GM18502 (cell line): ENCODE measurements around the gene RASAL2.
"Not testable (repeated sequence)": the region's sequence is repeated elsewhere in the genome, so short reads cannot be mapped to it uniquely, and the experiment has no call there.

Experiments used
- ATAC-seq: cut with Tn5 transposase; IDR thresholded peaks from one replicate; pipeline ENCODE4 v1.9.1; 2021; ENCODE audit warnings: mild to moderate bottlenecking; ENCODE audit not compliant: unreplicated experiment, poor library complexity

Gene RASAL2

DNA sequence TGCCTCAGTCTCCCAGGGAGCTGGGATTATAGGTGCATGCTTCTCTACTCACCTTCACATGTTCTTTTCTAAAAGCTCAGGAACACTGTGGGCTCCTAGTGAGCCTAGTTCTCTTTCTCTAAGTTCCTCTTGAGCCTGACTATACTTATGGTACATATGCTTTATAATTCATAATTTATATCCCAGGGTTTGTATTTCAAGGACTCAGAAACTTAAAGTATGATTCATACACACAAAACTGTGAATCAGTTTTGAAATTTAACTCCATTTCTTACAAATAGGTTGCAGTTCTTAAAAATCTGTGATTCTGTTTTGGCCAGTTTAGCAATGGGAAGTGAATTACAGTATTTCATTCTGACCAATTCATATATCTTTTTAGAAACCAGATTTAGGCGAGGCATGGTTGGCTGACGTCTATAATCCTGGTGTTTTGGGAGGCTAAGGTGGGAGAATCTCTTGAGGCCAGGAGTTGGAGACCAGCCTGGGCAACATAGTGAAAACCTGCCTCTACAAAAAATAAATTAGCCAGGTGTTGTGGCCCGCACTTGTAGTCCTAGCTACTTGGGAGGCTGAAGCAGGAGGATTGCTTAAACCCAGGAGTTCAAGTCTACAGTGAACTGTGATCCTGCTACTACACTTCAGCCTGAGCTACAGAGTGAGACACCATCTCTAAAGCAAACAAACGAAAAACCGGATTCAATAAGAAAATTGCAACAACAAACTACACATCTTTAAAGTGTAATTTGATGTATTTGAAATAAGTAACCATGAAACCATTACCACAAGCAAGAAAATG, 15.6 kb downstream of the RASAL2 start:
- ATAC-seq = no peak

DNA sequence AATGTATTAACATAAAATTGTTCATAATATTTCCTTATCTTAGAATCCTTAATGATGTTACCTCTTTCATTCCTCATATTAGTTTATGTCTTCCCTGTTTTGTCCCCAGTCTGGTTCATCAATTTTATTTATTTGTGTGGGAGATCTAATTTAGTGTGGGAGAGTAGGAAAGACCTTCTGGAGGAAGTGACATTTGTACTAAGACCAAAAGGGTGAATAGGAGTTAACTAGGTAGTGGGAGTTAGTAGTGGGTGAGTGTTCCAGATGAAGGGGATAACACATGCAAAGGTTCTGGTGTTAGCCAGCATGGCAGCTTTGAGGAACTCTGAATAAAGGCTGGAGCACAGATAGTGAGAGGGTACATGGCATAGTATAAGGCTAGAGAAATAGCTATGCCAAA, 21.4 kb downstream of the RASAL2 start:
- no peak for ATAC-seq

DNA sequence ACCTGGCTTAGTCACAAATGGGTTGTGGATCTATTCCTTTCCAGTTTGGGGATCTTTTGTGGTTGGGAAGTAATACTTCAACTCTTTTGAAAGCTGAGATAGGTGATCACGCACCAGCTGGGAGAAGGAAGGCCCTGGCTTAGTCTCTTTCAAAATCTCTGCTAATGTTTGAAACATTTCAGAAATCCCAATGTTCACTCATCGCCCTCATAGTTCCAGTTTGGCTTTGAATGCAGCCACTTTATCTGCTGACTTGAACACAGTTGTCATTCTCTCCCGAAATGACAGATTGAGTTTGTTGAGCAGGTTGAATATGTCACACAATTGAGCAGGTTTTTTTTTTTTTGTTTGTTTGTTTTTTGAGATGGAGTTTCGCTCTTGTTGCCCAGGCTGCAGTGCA, 24.6 kb downstream of the RASAL2 start:
- ATAC-seq = no peak

DNA sequence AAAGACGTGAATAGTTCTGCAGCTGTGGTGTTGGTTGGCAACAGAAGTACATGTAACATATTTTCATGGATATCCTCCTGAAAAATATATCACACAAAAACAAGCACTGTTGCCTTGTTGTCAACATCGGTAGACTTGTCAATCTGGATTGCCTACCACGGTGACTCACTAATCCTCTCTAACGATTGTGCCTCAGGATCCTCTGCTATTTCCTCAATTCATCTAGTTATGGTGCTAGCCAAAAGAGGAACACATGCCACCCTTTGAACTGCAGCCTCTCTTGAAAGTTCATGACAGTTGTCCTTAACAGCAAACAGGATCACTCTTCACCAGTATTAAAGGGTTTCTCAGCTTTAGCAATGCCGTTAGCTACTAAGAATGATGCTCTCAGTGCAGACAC, 25.7 kb downstream of the RASAL2 start:
- no peak for ATAC-seq

DNA sequence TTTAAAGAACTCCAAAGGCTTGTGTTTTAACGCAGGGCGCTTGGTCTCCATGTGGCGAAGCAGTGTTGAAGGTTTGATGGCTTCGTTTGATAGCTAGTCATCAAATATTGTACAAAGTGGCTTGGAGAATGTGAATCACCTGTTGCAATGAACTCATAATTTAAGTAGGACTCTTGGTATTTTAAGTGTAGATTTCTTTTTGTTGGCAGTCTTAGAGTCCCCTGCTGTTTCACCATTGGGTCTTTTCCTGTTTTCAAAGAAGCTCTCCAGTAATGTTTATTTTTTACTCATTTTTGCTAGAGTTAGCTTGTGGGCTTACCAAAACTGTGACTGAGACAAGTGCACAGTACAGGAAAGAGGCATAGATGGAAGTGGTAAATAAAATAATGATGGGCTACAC, 26.2 kb downstream of the RASAL2 start:
- no peak for ATAC-seq

DNA sequence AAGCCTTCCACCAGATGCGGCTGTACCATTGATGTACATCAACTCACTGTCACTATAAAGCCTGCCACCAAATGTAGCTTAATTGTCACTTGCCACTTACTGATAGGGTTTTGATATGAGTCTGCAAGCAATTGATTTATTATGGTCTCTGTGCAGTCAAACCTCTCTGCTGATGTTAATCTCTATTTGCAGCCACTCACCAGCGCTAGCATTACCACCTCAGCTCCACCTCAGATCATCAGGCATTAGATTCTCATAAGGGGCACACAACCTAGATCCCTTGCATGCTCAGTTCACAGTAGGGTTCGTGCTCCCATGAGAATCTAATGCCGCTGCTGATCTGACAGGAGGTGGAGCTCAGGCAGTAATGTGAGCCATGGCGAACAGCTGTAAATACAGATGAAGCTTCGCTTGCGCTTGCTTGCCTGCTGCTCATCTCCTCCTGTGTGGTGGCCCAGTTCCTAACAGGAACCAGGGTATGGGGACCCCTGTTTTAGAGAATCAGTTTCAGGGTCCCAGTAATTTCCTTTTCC, 26.7 kb downstream of the RASAL2 start:
- ATAC-seq = not testable (repeated sequence)

DNA sequence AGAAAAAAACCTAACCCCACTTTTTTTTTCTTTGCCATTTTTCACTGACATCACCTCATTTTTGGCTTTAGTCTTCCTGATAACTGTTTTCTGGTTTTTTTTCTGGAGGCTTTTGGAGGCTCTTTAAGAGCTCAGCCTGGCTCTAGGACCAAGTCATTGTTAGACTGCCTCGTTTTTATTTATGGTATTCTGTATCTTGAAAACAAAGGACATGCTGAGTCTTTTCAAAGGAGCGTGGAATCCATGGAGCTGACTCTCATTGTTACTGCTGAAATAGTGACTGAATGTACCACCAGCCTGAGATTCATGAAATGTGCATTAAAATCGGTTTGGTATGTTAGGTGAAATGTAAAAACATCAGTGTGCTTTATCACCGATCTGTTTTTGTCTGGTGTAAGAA, 28.0 kb downstream of the RASAL2 start:
- peak; percentile 18 for ATAC-seq

DNA sequence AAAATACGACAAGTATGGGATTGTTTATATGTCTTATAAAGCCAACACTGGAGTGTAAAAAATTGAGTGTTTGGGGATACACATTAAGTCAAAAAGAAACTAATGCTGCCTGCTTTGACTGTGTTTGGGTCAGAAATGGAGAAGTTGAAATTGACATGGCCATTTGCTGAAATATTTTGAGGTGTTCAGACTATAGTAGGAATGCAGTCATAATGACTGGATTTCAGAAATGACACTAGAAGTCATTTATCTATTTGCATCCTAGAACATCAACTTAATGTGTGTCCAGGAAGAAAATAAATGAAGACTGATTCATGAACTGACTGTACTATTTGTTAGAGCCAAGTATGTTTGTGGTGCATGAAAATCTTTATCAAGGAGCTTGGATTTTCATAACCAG, 28.4 kb downstream of the RASAL2 start:
- peak; percentile 69 for ATAC-seq

DNA sequence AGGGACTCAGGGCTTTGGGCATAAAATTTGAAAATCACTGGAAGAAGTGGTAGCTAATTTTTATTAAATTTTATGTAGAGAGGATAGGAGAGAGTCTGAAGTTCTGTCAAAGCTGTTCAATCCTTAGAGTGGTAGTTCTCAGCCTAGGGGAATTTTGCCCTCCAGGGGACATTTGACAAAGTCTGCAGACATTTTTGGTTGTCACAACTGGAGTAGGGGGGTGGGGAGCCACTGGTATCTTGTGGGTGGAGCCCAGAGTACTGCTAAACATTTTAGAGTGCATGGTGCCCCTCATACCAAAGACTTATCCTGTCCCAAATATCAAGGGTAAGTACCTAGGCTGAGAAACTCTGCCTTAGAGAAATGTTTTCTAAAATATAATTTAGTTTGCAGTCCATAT, 30.2 kb downstream of the RASAL2 start:
- ATAC-seq = no peak

DNA sequence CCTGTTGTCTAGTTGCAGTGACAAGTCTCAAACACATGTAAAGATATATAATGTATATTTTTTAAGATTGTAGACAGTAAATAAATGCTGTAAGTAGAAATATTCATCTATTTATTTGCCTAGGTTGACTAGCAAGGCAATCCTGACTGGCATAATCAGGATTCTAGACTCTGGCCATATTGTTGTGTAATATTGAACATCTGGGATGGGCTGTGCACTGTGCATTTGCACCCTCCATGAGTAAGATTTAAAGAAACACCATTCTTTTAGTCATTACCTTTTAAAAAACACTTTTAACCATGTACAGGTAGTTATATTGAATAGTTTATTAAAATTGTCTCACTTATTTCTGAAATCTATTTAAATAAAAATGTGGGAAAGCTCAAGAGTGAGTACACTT, 32.4 kb downstream of the RASAL2 start:
- no peak for ATAC-seq

DNA sequence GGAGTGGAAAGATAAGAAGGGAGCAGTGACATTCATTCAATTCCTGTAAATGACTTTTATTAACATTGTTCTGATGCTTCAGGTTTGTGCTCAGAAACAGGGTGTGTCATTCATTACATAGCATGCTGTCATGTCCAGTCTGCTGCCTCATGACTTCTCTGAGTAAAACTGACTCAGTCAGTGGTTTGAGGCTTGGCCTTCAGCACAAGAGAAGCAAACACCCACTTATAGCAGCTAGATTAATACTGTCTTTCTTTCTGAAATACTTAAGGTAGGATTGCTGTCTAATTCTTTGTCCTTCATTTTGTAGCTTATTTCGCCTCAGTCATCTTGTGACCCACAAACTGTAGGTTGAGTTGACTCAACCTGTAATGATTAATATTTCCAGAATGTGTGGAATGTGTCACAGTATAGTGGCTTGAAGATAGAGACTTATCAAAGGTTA, 32.9 kb downstream of the RASAL2 start:
- ATAC-seq = no peak

DNA sequence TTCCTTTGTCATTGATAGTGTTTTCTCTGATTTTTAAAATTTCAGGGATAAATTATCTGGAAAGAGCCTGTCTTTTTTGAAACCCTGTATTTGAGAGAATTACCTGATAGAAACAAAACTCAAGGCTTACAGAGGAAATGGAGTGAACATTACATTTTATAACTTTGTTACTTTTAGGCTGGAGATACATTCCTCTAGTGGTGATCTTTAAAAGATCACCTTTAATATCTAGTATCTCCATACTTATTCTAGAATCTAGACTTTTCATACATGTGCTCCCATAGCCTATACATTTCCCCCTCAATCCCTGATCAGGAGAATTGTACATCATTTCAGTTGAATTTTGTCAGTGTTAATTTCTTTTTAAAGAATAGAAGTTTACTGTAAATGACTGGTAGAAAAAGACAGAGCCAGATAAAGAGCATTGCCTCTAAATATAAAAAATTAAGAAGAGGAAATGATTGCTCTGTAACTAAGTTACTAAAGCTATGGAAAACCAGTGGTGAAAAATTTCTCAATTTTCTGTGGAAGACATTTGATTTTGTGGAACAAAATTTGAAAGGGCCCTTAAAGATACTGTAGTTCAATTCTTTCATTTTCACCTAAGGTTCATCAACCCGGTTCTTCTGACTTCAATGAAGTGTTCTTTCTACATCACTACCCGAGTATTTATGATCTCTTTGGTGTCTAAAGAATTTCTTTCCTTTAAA, 33.7 kb downstream of the RASAL2 start:
- no peak for ATAC-seq

DNA sequence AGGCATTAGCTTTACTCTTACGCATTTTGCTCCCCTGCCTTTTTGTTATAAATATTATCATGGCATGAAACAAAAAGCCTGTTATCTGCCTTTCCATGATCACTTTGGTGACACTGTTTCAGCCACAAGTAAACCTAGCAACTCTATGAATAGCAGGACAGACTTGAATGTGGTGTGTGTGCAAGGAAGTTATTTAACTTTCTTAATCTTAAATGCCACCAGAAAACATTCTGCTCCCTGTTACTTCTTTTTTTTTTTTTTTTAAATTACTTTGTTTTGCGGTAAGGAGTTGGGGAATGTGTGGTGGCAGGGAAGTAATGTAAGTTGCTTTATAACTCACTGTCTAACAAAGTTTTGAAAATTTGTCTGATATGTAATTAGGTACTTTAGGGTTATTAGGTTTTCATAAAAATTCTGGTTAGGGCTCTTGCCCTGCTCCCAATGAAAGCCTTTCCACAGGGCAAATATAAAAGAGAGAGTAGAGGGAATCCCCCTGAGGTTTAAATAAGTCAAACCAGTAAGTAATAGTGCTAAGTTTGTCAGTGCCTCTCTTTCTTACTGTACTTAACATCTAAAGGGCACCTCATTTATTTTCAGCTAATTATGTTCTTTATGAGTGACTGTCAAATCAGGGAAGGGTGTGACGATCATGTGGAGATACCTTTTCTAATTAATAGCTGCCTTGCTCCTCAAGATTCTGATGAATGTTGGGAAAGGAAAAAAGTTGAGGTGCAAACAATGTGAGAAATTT, 39.5 kb downstream of the RASAL2 start:
- ATAC-seq = no peak

DNA sequence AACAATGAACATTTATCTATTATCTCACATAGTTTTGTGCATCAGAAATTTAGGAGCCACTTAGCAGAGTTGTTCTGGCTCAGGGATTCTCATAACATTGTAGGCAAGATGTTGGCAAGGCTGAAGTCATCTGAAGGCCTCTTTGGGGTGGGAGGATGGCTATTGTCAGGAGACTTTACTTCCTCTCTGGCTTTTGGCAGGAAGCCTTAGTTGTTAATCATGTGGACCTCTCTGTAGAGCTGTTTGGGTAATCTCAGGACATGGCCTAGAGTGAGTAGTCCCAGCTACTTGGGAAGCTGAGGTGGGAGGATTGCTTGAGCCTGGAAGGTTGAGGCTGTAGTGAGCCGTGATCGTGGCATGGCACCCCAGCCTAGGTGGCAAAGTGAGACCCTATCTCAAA, 40.2 kb downstream of the RASAL2 start:
- ATAC-seq = no peak

DNA sequence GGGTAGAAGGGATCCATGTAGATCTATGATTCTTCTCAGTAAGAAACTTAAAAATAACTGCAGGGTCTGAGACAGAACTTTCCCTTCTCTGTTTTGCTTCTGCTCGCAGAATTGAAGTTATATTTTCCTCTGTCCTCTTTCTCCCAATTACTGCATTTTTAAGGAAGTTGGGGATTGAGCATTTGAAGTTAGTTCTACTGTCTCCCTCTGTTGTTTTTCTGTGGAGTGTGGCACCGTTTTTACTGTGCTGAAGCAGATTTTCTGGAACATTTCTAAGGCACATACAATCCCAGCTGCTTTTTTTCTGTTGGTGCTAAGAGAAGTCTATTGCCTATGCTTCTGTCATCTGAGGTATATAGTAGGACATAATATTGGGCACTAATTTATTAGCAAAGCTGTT, 43.3 kb downstream of the RASAL2 start:
- no peak for ATAC-seq

DNA sequence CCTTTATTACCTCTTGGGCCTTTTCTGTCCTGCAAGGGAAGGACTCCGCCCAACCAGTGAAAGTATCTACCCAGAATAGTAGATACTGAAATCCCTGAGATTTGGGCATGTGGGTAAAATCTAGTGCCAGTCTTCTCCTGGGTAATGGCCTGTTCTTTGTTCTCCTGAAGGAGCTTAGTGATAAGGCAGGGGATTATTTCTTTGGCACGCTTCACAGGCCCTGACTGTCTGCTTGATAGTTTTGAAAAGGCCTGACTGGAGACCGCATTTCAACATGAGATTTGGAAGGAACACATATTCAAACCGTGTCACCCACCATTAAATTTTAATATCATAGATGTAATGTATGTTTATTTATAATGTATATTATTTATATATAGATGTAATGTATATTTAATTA, 48.9 kb downstream of the RASAL2 start:
- ATAC-seq = no peak

DNA sequence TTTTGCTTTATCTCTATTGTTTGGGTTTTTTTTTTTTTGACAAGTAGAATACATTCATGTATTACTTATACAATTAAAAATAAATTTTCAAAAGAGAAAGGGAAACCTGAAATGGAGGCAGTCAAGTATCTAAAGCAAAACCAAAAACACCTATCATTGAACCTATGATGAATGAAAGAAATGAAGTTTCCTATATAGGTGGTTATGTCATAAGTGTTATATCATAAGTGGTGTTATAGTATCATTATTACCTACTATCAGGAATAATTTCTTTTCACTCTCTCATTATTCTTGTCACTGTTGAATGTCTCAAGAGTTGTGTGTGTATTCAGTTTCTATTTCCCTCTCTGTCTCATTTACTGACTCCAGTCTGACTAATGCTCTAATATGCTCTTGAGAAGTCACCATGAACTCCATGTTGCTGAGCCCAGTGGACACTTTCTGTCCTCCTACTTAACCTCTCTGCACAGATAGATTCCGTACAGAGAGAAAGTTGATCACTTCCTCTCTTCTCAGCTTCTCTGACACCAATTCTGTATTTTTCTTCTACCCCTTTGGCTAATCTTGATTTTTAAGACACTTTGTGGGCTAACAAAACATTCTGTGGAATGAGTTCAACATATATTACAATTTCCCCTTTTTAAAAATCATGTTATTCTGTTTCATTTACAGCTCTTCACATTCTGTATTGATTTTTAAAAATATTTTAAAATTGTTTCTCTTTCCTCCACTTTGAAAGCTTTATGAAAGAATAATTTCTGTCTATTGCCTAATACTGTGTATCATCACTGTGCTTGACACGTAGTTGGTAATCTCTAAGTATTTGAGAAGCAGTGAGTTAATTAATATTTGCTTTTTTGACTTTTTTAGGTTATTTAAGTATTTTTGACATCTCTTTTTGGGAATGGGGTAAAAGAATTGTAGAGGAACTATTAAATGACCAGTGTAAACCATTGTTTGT, 50.1 kb downstream of the RASAL2 start:
- no peak for ATAC-seq

DNA sequence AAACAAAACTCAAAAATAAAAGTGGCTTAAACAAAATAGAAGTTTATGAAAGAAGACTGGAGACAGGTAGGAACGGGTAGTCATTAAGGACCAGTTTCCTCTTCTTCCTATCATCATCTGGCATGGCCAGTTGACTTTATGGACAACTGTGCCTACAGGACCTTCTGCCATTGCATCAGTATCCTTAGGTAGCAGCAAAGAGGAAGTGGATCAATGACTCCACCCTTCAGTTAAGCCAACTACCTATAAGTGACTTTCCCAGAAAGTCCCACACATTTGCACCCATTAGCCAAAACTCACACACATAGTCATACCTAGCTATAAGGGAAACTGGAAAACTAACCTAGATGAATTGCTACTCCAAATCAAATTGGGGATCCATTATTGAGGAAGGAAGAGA, 51.7 kb downstream of the RASAL2 start:
- ATAC-seq = no peak

DNA sequence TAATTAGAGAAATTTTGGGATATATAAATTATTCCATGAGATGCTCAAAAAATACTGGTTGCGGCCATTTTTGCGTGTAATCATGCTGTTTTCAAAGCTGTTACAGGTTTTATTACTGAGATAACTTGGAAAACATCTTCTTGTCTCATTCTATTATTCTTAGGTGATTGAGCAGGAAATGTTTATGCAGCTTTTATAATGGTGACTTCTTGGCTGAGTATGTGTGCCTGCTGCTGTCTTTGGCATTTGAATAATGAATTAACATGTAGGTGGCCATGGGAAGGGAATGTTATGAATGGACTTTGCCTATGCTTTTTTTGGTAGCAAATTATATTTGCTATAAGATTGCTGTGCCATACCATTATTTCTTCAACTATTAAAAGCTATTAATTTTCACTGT, 52.5 kb downstream of the RASAL2 start:
- ATAC-seq = no peak

DNA sequence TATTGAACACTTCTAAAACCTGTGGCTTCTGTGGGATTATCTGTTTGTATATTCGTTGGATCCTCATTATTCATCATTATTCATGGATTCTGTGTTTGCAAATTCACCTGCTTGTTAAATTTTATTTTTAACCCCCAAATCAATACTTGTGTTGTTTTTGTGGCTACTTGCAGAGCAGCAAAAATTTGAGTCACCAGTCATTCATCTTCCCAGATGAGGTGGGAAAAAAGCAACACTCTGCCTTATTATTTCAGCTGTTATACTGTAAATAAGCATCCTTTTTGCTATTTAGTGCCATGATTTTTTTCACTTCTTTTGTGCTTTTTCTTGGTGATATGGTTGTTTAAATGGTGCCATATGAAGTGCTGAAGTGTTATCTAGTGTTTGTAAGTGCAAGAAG, 56.7 kb downstream of the RASAL2 start:
- ATAC-seq = no peak
